NCI-H1436 treated with DMSO at 0.1 percent for 48 hours (cell line): ENCODE data around the gene ZNF786.
"Not testable (repeated sequence)": the region's sequence is repeated elsewhere in the genome, so short reads cannot be mapped to it uniquely, and the experiment has no call there.

Experiments
- DNase-seq: peaks from one replicate; lab custom pipeline; 2025; lab: John Stamatoyannopoulos, UW

ZNF786 gene

DNA sequence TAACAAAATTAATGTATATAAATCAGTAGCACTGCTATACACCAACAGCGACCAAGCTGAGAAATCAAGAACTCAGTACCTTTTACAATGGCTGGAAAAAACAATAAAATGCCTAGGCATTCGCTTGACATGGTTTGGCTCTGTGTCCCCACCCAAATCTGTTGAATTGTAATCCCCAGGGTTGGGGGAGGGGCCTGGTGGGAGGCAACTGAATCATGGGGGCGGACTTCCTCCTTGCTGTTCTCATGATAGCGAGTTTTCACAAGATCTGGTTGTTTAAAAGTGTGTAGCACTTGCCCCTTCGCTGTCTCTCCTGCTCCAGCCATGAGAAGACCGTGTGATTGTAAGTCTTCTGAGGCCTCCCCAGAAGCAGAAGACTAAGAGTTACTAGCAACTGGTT is 8.6 kb downstream of the ZNF786 start:
- DNase-seq, result no peak

DNA sequence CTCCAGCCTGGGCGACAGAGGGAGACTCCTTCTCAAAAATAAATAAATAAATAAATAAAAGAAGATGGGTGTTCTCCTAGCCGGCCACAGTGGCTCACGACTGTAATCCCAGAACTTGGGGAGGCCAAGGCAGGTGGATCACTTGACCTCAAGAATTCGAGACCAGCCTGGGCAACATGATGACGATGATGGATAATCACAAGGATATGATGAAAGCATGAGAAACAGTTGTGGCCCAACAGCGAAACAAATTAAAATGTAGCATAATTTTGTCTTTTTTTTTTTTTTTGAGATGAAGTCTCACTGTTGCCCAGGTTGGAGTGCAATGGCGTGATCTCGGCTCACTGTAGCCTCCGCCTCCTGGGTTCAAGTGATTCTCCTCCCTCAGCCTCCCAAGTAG is 12.9 kb downstream of the ZNF786 start:
- no peak for DNase-seq

DNA sequence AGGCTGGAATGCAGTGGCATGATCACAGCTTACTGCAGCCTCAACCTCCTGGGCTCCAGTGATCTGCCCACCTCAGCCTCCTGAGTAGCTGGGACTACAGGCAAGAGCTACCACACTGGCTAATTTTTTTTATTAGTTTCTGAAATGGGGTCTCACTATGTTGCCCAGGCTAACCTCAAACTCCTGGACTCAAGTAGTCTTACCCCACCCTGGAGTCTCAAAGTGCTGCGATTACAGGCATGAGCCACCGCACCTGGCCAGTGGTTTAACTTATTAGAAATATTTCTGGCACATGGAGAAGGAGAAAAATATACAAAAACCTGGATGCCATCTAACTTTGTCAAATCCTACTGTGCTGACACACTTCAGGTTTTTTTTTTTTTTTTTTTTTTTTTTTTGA is 15.2 kb downstream of the ZNF786 start:
- DNase-seq, result no peak

DNA sequence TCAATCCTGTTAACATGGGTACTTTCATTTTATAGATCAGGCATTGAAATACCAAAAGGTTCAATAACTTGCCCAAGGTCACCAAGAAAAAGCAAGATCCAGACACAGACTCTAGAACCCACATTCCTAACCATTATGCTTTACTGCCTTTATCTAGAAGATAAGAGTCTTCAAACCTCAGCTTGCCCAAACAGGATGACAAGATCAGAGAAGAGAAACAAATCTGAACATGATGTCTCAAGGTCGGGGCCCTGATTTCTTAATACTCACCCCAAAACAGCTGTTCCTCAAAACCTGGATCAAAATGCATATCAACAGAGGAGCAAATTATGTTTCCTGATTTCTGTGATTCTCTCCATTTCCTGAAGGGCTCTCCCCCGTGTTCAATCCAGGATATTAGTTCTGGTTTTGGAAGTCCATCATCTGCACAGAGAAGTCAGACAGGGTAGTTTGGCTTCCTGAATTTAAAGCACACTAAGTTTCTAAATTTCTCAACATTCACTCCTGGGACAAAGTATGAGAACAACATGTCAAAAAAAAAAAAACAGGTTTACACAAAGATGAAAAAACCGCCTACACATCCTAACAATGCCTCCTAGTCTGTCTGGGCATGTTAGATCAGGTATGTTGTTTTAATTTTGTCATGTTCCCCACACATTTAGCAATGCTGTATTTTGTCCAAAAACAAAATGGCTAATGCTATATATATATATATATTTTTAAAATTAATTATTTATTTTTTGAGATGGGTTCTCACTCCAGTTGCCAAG is 16.2 kb downstream of the ZNF786 start:
- DNase-seq, result no peak

DNA sequence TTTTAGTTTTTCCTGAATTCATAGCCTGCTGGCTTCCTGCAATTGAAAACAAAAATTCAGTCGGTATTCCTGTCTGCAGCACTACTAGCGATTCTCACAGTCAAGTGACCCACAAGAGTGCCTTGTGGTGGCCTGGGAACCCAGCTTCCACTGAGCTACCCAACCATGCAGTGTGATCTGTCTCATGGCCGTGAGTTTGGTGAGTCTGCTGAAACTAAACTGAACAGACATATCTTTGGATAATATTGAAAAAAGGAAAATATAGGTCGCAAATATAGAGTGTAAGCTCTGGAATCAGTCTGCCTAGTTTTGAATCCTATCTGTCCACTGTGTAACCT is 18.1 kb downstream of the ZNF786 start:
- DNase-seq, result no peak

DNA sequence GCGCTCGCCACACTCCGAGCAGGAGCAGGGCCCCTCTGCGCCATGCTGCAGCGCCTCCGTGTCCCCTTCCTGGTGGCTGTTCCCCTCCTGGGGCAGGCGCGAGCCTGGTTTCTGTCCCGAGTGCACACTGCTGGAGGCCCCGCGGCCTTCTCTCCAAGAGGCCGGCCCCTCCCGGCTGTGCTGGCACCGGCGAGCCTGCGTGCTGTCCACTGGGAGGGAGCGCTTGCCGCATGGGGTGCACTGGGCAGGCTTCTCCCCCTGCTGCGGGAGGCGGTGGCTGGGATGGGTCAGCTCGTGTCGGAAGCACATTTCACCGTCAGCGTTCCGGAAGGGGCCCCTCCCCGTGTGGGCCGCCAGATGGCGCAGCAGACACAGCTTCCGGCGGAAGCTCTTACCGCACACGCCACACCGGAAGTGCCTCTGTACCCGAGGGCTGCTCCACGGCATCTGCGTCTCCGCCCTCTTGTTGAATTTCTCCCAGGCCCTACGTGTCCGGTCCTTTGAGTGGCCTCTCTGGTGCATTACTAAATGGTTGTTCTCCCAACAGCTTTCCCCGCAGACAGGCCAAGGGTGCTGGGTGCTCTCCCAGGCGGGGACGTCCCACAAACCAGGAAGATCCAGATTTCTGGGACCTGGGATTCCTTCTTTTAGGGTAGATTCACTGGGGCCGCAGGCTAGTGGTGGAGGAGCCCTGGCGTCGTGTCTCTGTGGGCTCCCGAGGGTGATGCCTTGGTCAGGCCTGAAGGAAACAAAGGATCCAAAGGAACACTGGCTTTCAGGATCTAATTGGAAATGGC is 18.7 kb downstream of the ZNF786 start:
- no peak for DNase-seq

DNA sequence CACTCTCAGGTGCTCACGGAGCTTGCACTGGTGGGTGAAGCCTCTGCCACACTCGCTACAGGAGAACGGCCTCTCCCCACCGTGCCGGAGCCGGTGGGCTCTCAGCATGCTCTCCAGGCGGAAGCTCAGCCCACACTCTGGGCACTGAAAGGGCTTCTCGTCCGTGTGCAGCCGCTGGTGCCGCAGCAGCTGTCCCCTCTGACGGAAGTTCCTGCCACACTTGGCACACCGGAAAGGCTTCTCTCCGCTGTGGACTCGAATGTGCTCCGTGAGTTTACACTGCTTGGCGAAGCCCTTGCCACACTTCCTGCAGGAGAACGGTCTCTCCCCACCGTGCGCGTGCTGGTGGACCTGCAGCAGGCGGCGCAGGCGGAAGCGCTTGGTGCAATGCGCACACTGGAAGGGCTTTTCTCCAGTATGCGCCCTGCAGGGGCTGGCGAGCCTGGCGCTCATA is 19.3 kb downstream of the ZNF786 start:
- DNase-seq, result no peak

DNA sequence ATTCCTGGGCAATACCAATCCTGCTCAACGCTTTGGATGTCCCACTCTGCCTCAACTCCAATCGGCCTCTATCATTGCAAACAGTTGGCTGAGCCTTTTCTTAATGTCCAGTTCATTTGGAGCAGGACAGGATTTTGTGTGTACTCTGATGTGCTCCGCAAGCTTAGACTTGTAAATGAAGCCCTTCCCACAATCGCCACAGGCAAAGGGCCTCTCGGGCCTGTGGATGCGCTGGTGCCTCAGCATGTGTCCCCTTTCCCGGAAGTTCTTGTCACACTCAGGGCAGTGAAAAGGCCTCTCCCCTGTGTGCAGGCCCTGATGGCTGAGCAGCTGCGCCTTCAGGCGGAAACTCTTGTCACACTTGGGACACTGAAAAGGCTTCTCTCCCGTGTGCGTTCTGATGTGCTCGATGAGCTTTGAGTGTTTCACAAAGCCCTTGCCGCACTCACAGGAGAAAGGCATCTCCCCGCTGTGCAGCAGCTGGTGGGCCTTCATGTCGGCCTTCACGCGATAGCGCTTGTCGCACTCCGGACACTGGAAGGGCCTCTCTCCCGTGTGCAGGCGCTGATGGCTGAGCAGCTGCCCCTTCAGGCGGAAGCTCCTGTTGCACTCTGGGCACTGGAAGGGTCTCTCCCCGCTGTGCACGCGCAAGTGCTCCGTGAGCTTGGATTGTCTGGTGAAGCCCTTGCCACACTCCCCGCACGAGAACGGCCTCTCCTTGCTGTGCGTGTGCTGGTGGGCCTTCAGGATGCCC is 20.0 kb downstream of the ZNF786 start:
- DNase-seq, result no peak

DNA sequence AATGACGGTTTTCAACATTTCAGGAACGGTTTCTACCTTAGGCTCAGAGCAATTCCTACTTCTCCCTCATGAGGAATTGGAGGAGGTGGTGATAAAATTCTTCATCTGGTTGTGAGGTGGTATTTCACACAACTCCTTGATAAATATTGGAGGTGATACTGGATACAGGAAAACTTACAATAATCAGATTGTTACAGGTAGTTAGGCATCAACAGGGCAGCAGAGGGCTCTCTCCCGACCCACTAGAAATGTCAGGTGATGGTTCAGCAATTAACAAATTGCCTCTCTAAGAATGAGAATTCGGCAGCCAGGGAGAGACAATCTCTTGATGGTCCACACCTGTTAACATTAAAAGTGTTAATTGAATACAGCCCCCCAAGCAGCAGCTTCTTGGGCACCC is 22.6 kb downstream of the ZNF786 start:
- no peak for DNase-seq

DNA sequence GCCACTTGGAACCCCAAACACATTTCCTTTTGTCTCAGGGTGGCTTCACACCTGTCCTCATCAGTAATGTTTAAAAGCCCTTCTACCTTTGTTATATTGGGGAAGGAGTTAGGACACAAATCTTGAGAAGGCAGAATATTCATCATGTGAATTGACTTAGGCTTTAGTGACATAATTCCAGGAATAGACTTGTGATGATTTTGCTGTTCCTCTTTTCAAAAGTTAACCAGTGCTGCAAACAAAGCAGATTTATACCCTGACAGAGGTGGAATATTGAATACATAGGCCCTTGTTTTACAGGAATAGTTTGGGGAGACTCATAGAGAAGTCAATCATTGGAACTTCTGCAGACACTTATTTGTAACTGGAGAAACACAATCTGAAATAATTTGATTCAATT is 27.0 kb downstream of the ZNF786 start:
- DNase-seq, result no peak

DNA sequence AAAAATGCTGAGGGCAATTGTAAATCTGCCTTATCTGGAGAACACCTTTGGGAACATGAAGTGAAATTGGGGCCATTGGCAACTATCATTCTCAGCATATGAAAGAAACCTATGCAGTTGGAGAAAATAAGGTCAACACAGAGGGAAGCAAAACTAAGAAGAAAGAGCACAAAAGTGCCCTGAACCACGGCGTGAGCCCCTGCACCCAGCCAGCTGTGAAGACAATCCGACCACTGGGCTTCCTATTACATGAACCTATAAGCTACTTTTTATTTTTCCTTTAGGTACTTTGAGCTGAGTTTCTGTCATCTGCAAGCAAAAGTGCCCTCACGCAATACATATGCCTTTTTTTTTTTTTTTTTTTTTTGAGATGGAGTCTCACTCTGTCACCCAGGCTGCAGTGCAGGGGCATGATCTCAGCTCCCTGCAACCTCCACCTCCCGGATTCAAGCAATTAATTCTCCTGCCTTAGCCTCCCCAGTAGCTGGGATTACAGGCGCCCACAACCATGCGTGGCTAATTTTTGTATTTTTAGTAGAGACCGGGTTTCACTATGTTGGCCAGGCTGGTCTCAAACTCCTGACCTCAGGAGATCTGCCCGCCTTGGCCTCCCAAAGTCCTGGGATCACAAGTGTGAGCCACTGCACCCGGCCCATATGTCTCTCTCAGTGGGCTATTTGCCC is 28.2 kb downstream of the ZNF786 start:
- DNase-seq, result not testable (repeated sequence)

DNA sequence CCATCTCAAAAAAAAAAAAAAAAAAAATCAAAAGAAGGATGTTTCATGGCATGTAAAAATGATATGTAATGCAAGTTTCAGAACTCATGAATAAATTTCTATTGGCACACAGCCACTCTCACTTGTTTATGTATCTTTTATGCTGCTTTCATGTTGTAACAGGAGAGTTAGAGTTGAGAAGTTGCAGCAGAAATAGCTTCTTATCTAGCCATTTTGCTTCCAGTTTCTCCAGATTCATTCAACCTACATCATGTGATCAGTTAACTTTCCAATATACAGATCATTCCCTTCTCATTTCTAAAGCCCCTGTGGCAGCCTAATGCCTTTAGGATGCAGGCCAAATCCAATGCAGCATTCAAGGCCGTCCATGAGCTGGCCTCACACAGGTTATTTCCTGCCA is 30.4 kb downstream of the ZNF786 start:
- no peak for DNase-seq

DNA sequence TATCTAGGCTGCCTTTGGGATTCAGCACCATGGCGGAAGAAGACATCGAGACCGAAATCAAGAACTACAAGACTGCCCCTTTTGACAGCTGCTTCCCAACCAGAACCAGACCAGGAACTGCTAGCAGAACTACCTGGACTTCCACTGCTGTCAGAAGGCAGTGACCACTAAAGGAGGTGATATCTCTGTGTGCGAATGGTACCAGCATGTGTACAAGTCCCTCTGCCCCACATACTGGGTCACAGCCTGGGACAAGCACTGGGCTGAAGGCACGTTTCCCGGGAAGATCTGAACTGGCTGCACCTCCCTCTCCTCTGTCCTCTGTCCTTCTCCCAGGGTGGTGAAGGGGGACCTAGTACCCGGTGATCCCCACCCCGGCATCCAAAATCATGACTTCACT is 36.6 kb downstream of the ZNF786 start:
- DNase-seq, result no peak

DNA sequence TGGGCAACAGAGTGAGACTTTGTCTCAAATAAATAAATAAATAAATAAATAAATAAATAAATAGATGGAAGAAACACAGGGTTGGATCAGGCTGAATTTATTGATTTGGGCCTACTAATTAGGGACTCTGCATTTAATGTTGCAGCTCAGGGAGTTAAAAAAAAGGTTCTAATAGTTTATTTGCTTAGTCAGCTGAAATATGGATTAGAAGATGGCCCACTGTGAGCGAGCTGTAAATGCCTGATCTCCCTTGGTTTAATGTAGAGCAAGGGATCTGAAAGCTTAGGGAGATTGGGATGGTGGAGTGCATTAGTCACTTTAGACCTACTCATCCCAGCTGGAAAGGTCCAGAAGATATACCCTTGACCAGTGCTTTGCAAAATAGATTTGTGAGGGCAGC is 37.1 kb downstream of the ZNF786 start:
- no peak for DNase-seq

DNA sequence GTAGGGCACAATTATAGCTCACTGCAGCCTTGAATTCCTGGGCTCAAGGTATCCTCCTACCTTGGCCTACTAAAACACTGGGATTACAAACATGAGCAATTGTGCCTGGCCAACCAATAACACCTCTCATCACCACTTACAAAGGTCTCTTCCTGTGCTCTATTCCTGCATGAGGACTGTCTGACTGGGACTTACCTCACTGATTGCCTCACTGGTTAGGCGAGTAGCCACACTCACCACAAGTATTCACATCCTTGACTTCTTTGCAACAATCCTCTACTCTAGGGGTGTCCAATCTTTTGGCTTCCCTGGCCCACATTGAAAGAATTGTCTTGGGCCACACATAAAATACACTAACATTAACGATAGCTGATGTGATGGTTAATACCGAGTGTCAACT is 39.6 kb downstream of the ZNF786 start:
- DNase-seq, result no peak

DNA sequence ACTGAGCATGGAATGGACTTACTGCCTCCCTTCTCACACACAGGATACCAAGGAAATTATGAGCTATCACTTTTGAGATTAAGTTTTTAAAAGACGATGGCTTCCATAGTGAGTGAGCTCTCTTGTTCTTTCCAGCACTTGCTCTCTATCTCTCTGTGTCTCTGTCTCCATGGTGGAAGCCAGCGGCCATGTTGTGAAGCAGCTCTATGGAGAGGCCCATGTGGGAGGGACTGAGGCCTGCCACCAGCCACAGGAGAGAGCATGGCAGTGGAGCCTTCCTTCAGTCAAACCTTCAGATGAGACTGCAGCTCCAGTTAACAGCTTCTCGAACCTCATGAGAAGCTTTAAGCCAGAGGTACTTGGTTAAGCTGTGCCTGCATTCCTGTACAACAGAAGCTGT is 41.7 kb downstream of the ZNF786 start:
- DNase-seq, result no peak

DNA sequence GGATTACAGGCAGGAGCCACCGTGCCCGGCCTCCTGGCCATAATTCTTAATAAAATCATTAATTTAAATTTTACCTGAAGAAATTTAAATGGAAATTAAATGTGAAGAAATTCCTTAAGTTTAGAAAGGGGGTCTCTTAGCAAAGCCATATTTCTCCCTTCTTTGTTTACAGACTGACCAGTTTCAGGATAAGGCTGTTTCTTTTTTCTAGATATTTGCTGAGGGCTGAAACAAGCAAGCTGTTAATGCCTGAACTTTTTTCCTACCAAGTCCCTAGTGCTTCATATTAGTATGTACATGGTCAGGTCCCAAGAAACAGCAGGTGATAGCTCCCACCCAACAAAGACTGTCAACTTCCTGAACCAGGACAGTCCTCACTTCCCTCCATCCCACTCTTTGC is 44.1 kb downstream of the ZNF786 start:
- no peak for DNase-seq

DNA sequence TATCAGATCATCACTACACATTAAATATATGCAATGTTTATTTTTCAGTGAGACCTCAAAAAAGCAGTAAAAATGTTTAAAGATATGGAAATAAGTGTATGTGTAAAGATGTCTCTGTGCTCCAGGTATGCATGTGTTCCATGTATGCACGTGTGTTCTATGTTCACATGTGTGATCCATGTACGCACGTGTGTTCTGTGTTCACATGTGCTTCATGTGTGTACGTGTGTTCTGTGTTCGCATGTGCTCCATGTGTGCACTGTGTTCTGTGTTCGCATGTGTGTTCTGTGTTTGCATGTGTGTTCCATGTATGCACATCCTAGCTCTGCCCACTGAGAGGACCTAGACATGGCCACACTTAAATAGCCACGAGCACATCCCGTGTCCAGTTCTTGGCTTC is 46.6 kb downstream of the ZNF786 start:
- no peak for DNase-seq

DNA sequence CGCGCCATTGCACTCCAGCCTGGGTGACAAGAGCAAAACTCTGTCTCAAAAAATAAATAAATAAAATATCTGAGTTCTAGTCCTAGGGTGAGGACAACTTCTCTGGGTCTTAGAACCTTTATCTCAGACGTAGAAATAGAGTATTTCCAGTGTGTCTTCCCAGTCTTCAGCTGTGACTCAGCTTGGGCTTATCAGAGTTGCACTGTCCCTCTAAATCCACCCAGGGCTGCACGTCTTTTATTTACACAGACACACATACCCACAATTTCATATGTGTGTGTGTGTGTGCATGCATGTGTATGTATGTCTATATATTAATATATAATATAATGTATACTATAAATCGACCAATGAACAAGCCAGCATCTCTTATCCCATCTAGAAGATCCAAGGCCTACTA is 49.2 kb downstream of the ZNF786 start:
- no peak for DNase-seq

DNA sequence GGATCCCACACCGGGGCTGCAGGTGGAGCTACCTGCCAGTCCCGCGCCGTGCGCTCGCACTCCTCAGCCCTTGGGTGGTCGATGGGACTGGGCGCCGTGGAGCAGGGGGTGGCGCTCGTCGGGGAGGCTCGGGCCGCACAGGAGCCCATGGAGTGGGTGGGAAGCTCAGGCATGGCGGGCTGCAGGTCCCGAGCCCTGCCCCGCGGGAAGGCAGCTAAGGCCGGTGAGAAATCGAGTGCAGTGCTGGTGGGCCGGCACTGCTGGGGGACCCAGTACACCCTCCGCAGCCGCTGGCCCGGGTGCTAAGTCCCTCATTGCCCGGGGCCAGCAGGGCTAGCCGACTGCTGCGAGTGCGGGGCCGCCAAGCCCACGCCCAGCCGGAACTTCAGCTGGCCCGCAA is 51.9 kb downstream of the ZNF786 start:
- DNase-seq, result not testable (repeated sequence)

DNA sequence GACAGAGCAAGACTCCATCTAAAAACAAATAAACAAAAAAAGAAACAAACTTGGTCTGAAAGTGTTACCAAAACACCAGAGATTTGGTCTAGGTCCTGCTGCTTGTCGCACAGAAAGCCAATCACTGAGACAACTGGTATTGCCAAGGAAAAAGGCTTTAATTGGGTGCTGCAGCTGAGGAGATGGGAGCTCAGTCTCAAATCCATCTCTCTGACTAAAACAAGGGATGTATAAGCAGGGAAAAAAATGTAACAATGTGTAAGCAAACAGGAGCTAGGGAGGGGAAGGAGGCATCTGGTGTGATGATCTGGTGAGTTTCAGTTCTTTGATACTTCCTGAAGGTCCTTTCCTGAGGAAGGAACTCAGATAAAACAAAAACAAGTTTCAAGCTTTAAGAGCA is 53.8 kb downstream of the ZNF786 start:
- no peak for DNase-seq

DNA sequence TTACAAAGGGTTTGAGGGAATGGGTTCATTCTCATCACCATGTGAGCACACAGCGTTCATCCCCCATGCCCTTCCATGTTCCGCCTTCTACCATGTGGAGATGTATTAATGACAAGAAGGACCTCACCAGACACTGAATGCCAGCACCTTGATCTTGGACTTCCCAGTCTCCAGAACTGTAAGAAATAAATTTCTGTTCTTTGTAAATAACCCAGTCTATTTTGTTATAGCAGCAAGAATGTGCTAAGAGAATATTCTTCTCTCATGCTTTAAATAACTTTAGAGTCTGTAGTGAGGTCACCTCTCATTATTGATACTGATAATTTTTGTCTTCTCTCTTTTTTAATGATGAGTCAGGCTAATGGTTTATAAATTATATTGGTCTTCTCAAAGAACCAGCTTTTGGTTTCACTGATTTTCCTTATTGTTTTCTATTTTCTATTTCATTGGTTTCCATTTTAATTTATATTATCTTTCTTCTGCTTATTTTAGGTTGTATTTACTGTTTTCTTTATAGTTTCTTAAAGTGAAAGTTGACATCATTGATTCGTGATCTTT is 59.1 kb downstream of the ZNF786 start:
- DNase-seq, result no peak
